ENCODE results near the gene FRMD4A.
A peak's percentile ranks its signal among the peaks of the same experiment; 100 is the strongest.

The FRMD4A gene

DNA sequence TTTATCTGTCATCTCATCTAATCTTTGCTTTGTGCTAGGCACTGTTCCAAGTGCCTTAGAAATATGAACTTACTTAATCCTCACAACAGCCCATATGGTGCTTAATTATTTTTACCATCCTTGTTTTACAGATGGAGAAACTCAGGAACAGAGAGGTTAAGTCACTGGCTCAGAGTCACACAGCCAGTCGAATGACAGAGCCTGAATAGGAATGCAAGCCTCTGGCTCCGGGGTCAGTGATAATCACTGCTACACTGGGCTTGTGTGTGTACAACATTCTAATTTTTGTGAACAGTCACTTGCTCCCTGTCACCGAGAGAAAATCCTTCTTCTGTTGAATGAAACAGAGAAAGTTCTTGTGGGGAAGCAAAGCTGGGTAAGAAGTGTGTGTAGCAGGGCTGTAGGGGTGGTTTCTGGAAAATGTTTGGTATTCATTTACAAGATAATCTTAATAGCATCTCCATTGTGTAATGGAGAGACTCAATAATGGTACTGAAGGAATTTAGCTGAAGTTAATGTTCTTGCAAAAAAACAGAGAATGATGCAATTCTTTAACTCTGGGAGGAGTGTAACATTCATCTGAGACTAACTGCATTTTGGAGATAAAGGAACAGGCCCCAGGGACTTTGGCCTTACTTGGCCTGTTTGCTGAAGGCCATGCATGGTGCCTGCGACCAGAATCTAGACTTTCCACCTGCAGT, 290.6 kb downstream of the FRMD4A start:
- DNase-seq = no peak

DNA sequence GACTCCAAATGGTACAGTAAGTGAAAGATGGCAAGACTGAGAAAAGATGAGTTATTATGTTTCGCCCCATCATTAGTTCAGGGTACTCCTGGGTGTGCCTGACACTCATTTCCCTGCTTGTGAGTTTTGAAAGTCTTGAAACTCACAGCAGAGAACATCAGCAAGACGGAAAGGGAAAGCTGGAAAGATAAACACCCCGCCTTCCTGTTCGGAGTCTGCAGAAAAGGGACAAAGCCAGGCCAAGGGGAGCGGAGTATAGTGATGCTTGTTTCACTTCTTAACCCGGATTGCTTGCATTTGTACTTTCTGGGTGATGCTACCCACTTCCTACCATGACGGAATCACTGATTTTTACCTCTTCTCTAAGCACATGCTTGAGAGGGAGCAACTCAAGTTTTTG, 294.5 kb downstream of the FRMD4A start:
- DNase-seq = no peak

DNA sequence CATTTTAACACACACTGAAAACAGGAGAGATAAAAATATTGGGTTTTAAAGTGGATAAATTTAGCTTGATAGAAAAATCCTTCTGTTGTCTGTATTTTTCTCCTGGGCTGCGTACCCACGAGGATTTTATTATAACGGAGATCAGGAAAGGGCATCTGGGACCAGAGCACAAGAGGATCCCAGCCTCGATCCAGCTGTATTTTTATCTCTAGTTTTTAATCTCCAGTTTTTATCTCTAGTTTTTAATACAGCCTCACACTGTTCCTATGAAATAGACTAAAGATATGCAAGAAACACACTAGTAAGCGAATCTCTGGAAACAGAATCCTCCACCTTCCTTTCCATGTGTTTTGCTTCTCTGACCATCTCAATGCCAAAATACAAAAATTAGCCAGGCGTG, 295.2 kb downstream of the FRMD4A start:
- no peak for DNase-seq

DNA sequence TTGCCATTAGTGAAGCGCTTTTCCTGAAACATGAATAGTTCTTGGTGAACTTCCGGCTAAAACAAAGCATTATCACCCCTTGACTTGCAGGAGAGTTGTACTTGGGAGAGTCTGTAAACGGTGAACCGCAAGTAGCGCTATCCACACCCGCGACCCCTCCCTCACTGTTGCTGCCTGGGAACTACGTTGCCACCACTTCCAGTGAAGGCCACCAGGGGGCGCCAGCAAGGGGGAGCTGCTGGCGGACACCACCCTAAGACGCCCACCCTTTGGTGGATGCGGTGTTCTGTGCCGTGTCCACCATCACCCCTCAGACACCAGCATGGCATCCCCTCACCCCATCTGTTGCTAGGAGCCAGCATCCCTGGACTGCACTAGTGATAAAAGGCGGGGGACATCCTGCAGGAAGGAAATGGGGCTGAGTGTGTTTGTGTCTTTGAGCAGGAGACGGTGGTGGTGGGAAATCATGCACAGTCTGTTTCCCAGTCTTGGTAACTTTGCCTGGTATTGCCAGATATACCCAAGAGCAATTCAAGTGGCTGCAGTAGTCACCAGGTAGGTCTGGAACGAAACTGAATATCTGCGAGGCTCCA, 298.2 kb downstream of the FRMD4A start:
- peak; percentile 23 to 39 for DNase-seq

DNA sequence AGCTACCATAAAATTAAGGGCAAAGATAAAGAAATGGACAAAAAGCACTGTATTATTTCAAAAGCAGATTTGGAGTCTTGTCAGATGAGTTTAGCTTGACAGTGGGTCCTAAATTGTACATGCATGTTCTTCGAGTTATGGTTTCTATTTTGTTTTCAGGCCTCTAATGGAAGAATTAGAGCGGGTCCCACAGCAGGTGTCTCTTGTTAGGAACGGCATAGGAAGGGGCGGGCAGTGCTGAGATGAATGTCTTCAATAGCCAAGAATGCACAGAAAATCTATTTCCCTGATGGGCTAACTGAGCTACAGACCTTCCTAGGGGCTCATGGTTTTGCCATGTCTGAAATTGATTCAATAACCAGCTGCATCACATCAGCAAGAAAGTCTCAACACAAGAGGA, 304.4 kb downstream of the FRMD4A start:
- DNase-seq = no peak

DNA sequence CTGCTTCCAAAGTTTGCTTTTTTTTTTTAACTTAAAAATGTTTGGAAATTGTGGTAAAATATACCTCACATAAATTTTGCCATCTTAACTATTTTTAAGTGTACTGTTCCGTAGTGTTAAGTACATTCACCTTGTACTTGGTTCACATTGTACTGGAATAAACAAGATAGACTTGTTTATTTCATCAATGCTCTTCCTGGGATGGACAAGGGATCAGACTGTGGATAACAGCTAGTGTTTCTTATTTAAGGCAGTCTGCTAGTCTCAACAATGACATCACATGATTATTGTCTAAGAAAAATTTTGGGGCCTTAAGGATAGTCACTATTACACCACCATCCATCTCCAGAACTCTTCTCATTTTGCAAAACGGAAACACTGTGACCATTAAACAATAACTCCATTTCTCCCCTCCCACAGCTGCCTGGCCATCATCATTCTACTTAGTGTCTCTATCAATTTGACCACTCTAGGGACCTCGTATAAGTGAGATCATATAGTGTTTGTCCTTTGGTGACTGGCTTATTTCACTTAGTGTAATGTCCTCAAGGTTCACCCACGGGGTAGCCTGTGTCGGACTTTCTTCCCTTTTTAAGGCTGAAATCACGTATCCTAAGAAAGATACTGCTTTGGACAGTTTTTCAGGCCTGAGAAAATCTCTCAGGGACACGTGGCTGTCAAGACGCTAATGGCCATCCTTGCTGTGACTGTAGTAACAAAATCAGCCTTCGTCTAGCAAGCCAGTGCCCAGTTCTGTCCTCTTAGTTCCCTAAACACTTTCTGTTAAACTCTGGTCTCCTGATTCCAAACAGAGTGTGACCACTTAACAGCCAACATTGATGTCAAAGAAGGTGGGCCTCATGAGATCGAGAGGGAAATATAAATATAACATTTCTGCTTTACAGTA, 305.2 kb downstream of the FRMD4A start:
- DNase-seq = no peak

DNA sequence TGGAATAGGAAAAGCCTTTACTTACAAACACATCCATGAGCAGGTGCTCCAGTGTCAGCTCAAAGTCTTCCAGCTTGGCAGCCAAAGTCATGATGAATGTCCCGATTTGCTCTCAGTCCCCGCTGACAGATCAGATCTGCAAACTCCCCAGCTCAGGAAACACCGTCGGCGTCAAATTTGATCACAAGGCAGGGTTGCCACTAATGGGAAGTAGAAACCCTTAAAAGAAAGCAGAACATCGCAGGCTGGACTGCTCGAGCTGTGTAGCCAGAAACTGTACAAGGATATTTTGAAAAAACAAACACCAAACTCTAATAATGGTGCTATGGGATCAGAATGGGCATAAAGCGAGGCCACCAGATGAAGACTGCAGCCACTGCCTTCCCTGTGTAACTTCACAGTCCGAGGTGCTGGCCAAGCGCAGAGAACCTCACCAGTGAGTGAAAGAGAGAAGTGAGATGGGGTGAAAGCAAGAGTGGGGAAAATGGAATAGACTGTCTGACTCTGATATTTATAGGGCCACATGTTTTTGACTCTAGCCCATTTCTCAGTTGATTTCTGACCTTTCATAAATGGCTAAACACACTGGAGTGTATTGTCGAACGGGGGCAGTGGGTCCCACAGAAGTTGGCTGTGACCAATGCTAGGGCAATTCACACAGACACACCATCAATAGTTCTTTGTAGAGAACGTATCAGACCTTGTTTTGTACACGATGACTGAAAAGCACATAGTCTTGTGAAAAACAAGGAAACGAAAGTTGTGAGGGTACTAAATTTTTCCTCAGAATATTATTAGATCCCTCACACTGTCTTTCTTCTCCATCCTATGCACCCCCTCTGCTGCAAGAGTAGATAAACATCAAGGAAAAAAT, 306.2 kb downstream of the FRMD4A start:
- no peak for DNase-seq

DNA sequence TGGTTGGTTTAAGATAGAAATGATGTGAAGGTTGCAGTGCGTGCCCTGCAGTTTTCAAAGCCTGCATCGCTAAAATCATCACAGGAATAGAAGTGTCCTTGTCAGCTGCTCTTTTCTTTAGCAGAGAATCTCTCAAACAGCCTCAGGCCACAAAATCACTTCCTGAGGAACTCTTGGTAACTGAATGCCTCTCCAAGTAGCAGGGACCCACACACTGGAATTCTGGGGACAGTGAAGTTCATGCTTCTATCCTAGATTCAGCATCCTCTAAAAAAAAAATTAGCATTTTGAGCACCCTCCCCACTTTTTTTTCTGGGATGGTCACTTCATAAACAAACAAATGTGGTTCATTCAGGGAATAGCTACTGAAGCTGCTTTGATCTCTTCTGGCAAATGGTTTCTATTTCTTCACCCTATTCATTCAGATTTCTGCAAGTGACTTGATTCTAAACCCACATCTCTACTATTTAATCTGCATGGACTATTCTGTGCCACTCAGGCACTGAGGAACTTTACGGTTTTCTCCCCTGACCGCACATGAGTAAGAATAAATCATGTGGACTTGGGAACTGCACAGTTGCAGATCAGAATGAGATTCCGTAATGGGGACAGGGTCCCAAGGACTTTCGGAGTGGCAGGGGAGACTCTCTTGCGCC, 306.9 kb downstream of the FRMD4A start:
- no peak for DNase-seq

DNA sequence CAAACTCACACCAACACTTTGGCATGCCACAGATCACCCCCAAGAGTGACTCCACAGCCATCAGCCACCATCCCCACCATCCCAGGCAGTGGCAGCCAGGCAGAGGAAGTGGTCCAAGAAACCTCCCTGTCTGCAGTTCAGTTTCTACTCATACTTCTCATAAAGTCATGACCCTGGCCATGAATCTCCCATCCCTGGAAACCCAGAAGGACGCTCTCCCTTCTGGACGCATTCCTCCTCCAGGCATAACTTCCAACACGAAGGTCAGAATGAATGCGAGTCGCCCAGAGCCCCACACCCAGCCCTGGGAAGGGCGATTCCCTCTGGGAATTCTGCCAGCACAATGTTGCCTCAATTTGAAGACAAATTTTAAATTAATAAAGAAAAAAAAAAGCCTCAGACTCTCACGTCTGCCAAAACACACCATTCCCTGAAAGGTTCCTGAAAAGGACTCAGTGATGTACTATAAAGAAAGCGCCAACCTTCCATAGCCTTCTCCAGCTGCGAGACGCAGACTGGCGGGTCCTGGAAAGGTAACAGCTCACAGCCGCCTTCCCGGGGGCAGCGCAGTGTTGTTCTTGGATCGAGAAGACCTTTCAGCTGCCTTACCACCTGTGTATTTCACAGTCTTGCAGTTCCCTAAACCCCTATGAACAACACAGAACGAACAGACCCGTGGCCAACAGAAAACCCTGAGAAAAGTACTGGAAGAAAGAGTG, 307.6 kb downstream of the FRMD4A start:
- no peak for DNase-seq

DNA sequence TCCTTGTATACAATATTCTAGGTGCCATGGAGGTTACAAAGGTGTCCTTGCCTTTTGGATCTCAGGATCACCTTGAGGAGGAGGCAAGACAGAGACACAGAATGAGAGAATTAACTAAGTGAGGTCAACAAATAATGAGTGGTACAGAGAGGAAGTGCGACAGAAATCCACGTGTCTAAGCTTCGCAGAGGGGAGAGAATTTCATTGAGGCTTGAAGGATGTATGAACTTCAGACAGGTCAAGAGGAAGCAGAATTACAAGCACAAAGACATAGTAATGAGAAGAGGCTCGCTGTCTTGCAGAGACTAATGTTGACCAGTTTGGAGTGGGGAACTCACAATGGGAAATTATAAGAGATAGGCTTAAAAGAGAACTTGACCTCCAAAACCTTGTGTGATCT, 308.7 kb downstream of the FRMD4A start:
- DNase-seq = no peak

DNA sequence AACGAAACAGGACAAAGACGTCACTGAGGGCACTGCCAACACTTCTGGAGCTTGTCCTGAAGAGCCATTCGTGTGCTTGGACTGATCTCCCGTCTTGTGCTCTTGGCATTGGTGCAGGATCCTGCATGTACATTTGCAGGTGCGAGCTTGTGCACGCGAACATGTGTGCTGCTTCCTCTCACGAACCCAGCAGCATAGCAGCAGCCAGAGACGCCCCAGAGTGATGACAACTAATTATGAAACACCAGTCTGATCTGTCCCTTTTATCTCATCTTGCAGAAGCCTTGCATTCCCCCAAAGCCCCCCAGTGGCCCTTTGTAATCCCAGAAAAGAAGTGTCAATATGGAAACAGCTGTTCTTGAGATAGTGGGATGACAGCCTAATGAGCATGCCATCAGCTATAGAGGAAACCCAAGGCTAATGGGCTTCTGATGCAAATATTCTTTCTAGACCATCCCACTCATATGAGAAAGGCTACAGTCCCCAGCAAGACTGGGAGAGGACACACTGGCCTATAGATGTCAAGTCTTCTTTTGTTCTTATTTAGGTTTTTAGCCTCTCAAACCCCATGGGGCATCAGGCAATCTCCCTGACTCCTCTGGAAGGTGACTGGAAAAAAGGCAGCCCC, 310.6 kb downstream of the FRMD4A start:
- no peak for DNase-seq

DNA sequence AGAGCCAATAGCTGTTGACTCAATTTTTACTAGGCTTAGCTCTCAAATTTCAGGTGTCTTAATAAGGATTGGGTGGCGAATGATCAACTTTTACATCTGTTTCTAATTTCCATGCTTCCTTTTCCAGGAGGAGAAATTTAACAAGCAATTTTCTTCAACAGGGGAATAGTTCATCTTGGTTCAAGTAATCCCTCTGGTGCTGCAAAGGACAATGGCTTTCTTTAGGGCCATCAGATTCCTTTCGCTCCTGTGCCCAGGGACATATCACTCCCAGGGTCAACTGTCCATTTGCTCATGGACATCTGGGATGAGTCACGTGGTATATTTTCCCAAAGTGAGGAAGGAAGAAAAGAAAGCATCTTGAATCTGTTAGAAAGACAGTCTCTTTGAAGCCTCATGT, 313.3 kb downstream of the FRMD4A start:
- no peak for DNase-seq

DNA sequence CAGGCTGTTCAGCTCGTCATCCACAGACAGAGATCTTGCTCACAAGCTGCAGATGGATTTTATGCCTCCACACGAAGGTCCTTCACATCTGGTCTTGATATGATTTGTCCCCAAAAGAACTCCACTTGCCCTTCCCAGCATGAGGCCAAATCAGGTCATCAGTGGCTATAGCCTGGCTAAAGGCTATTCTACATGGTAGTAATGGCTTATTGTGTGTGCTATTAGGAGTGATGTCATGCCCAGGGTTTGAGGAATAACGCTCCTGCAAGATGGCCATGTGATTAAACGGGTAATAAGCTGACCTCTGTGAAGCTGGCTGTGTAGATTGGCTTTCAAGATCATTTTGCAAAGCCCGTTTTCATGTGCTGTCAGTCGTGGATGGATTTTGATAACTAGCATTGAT, 313.8 kb downstream of the FRMD4A start:
- DNase-seq = no peak

DNA sequence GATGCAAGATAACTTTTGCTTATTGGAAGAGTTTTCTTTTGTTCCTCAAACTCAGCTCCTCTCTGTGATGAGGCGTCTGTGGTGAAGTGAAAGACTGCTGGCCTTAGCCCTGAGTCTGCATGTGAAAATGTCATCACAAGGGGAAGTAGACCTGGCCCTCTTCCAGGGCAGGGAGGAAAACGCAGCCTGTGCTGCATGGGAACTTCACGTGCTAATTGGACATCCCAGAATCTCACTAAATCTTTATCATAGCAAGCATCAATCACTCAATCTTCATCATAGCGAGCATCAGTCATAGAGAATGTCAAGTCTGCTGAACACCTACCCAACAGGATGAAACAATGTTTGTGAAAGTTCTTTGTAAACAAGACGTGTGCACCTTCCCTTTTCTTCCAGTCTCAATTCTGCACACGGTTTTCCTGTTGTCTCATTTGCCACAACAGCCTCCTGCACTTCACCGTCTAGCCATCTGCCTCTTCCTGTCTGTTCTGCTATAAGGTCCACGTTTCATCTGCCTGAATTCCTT, 314.6 kb downstream of the FRMD4A start:
- DNase-seq = peak in 1 of 2 donors; percentile 13

DNA sequence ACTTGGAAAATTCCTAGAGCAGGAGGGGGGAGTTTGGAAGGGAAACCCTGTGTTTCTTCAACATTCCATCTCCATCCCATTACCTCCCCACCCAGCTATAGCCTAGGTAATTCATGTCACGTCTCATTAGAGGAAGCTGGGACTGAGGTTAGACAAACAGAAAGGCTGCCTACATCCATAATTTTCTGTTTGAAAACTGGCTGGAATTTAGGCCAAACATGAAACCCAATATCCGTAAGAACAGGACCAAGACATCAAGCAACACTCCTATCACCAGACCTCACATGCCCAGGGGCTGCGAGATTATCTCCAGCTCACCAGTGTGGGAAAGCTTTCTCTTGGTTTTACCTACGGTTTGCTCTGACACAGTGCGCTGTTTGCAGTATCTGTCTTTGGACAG, 316.3 kb downstream of the FRMD4A start:
- no peak for DNase-seq

DNA sequence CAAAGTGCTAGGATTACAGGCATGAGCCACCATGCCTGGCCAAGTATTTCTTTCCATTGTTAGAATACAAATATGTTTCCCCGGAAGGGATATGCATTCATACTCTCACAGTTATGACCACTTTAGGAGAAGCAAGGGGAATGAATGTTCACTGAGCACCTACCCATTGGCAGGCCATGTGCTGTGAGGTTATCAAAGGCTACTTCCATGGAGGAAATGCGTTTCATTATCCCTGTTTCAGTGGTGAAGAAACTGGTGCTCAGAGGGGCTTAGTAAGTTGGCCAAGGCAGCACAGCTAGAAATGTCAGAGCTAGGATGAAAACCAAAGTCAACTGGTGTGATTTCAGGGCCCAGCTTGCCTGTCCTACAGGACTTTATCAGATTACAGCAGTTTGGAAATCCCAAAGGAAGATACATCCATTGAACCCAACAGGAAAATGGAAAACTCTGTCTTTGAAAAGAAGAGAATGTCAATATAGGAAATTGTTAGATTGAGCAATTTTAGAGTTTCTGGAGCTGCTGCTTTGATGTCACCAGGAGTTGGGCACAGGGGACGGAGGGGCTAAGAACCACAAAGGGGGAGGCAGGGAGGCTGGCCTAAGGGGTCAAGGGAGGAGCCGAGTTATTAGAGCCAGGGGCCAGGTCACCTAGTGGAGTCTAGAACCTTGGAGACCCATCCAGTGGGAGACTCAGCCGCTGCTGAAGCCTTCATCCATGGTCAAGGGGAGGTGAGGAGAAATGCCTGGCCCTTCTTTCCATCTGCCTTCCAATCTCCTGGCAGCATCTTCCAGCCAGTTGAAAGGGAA, 319.8 kb downstream of the FRMD4A start:
- no peak for DNase-seq

DNA sequence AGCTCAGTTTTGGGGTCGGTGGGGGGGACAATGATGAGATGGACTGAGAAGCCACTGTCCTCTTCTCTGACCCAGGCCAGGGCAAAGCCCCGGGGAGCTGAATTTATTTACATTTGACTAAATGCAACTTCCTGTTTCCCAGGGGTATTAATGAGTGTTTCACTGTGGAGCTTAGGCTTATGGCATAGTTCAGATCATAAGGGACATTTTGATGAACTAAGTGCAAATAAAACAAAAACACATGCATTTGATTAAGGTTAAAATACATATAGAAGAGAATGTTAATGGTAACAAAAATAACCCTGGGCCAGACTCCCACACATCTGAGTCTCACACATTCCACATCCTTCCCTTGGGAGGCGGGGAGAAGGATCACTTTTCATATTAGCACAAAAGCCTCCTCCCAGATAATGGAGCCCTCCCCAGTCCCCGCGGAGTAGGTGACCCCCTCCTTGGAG, 320.6 kb downstream of the FRMD4A start:
- no peak for DNase-seq

DNA sequence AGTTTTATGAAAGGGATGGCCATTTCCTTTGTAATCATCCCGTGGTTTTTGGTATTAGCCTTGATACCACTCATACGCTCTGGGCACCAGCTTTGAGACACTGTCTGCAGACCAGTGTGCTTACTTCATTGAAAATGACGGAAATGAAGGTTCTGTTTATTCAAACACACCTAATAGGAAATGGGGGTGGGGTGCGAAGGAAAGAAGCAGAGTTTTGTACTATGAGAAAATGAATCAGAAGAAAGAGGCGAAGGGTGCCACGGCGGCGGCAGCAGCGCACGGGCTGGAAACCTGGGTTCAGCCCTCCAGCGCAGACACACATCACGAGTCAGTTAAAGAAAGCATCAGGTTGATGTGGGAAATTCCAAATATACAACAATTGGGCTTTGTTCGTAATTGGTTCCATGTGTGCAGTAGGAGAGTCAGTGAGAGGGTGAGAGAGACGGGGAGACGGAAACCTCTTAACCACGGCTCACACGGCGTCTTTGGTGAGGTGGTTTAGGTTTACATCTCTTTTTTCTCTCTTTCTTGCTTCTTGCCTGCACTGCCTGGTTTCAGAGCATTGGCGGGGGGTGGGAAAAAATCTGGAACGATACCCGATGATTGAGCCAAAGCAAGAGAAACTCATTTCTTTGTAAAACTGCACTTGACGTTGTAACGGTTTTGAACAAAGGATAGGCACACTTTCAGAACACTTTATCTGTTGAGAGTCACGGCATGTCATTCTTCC, 321.2 kb downstream of the FRMD4A start:
- peak; percentile 64 to 80 for DNase-seq

DNA sequence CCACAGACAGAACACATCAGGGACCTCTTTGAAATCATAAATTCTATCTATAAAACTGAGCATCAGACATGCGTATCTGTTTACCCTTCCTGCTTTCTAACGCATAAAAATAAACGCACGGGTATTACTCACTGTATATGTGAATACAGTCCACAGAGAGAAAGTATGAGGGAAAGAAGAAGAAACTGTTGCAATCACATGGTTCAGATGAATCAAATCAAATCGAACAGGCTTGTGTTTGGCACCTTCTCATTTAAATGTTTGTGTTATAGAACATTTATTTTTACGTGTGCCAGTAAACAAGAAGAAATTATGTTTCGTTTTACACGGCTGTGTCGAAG, 322.0 kb downstream of the FRMD4A start:
- DNase-seq = peak in 1 of 2 donors; percentile 25
